CD14-positive monocyte (primary cell): ENCODE measurements around the gene TMEM184A. TPM values are rescaled to one million over a fixed set of nuclear protein-coding genes. Genes with fewer than 3 reads are reported as not detected.
A peak's percentile ranks its signal among the peaks of the same experiment; 100 is the strongest.

Source experiments
- DNase-seq, 3 donors: peaks; one replicate each; pipeline ENCODE4 v3.0.0-alpha.2; 2011 to 2022
- H2AFZ ChIP-seq: 2 replicates; pipeline ENCODE4 v1.6.0; 2012; ENCODE audit warnings: mild to moderate bottlenecking, low read depth, low read length, inconsistent platforms; ENCODE audit not compliant: insufficient read depth, poor library complexity, severe bottlenecking
- H3K27ac ChIP-seq, 2 donors: 1 replicate in 1 of 2; 2 replicates in 1 of 2; pipeline ENCODE4 v1.5.1; 2012 to 2013; ENCODE audit warnings: low read length in 2 of 2, control low read depth in 1 of 2, inconsistent platforms in 1 of 2, low read depth in 1 of 2, mild to moderate bottlenecking in 1 of 2
- H3K27me3 ChIP-seq, 2 donors: one replicate each; pipeline versions ENCODE4 v1.6.0 to v1.6.1; 2011 to 2013; ENCODE audit warnings: low read length in 2 of 2; ENCODE audit not compliant: control insufficient read depth in 2 of 2, insufficient read depth in 2 of 2
- H3K36me3 ChIP-seq, 2 donors: replicated peaks in 1 of 2; 1 replicate in 1 of 2; 2 replicates in 1 of 2; pipeline versions ENCODE4 v1.5.1 to v1.6.1; 2012 to 2013; ENCODE audit warnings: low read length in 2 of 2, control low read depth in 1 of 2, inconsistent platforms in 1 of 2, mild to moderate bottlenecking in 1 of 2; ENCODE audit not compliant: insufficient read depth in 2 of 2, control insufficient read depth in 1 of 2
- H3K4me1 ChIP-seq, 2 donors: 1 replicate in 1 of 2; 2 replicates in 1 of 2; pipeline versions ENCODE4 v1.5.1 to v1.6.1; 2012 to 2013; ENCODE audit warnings: low read length in 2 of 2, control low read depth in 1 of 2, inconsistent platforms in 1 of 2, mild to moderate bottlenecking in 1 of 2, moderate library complexity in 1 of 2; ENCODE audit not compliant: insufficient read depth in 2 of 2, control insufficient read depth in 1 of 2
- H3K4me2 ChIP-seq: replicated peaks from 2 replicates; pipeline ENCODE3; 2012; ENCODE audit warnings: low read length, moderate library complexity, mild to moderate bottlenecking; ENCODE audit not compliant: poor library complexity, severe bottlenecking; ENCODE audit errors: extremely low read depth
- H3K4me3 ChIP-seq, 3 experiments: fragments of 200-600 bp in 1 of 3; sonication (generic) in 1 of 3; replicated peaks in 1 of 3; 1 replicate in 2 of 3; 2 replicates in 1 of 3; pipeline ENCODE4 v1.5.1; 2011 to 2013; ENCODE audit warnings: low read length in 3 of 3, mild to moderate bottlenecking in 3 of 3, control low read depth in 2 of 3, low read depth in 2 of 3, inconsistent platforms in 1 of 3, moderate library complexity in 1 of 3
- H3K79me2 ChIP-seq: 2 replicates; pipeline ENCODE4 v1.6.0; 2012; ENCODE audit warnings: mild to moderate bottlenecking, control low read depth, inconsistent platforms, low read length, moderate library complexity; ENCODE audit not compliant: insufficient read depth
- H3K9ac ChIP-seq: 2 replicates; pipeline ENCODE4 v1.6.0; 2017; ENCODE audit warnings: low read length, mild to moderate bottlenecking; ENCODE audit not compliant: insufficient read depth, poor library complexity, severe bottlenecking
- H3K9me3 ChIP-seq, 2 donors: replicated peaks in 1 of 2; 1 replicate in 1 of 2; 2 replicates in 1 of 2; pipeline versions ENCODE4 v1.5.1 to v1.6.1; 2012 to 2013; ENCODE audit warnings: low read length in 2 of 2, control low read depth in 1 of 2; ENCODE audit not compliant: control insufficient read depth in 1 of 2, insufficient read depth in 1 of 2
- H4K20me1 ChIP-seq: 2 replicates; pipeline ENCODE4 v1.6.0; 2012; ENCODE audit warnings: mild to moderate bottlenecking, low read length, control low read depth, moderate library complexity; ENCODE audit not compliant: insufficient read depth
- H3K27ac Mint-ChIP-seq, 7 donors: one replicate each; pipeline ENCODE4 v1.8.0; 2020; ENCODE audit warnings: mild to moderate bottlenecking in 7 of 7, mixed read lengths in 7 of 7, moderate library complexity in 6 of 7, inconsistent platforms in 2 of 7
- H3K27me3 Mint-ChIP-seq, 3 donors: one replicate each; pipeline ENCODE4 v1.8.0; 2021 to 2022; ENCODE audit warnings: low read depth in 3 of 3, mild to moderate bottlenecking in 3 of 3, mixed read lengths in 3 of 3, moderate library complexity in 3 of 3, inconsistent platforms in 1 of 3
- H3K36me3 Mint-ChIP-seq, 2 donors: one replicate each; pipeline ENCODE4 v1.8.0; 2020; ENCODE audit warnings: mixed read lengths in 2 of 2, inconsistent platforms in 1 of 2, mild to moderate bottlenecking in 1 of 2
- H3K4me1 Mint-ChIP-seq: one replicate; pipeline ENCODE4 v1.8.0; 2020; ENCODE audit warnings: mild to moderate bottlenecking, mixed read lengths
- H3K4me3 Mint-ChIP-seq, 2 donors: one replicate each; pipeline ENCODE4 v1.8.0; 2020; ENCODE audit warnings: mild to moderate bottlenecking in 2 of 2, mixed read lengths in 2 of 2, moderate library complexity in 1 of 2
- H3K9me3 Mint-ChIP-seq, 7 donors: one replicate each; pipeline ENCODE4 v1.8.0; 2020 to 2022; ENCODE audit warnings: mixed read lengths in 7 of 7, mild to moderate bottlenecking in 6 of 7, moderate library complexity in 6 of 7, inconsistent platforms in 2 of 7
- WGBS: methylation state at CpG from one replicate; pipeline ENCODE4 v1.1.5; 2013; ENCODE audit warnings: missing lambda C conversion rate; ENCODE audit not compliant: insufficient coverage; 5-methylcytosine and 5-hydroxymethylcytosine counted together
- intact Hi-C, 2 donors: fragments of 100-400 bp; cut with micrococcal nuclease; formaldehyde crosslinking; loops; one replicate each; pipeline versions ENCODE4 v1.15.0 to v1.15.1; 2023
- polyA plus RNA-seq, 3 donors: library from polyadenylated mRNA; depleted of rRNA in 1 of 3; unstranded in 2 of 3; stranded (reverse) in 1 of 3; fragments of 300-500 nt in 2 of 3; fragments of >200 nt in 1 of 3; fragmentation: Illumina TruSeq in 2 of 3; gene quantifications; 1 replicate in 2 of 3; 2 replicates in 1 of 3; pipeline ENCODE4 v1.2.3, GENCODE V29; 2012 to 2021
- TF ChIP-seq, protein P1 (sequence below): fragments of 200-600 bp; IDR thresholded peaks from one replicate; pipeline ENCODE4 v1.8.0; 2022; ENCODE audit warnings: antibody characterized with exemption, mild to moderate bottlenecking

Gene TMEM184A
- polyA plus RNA-seq, 3 donors = not detected

DNA sequence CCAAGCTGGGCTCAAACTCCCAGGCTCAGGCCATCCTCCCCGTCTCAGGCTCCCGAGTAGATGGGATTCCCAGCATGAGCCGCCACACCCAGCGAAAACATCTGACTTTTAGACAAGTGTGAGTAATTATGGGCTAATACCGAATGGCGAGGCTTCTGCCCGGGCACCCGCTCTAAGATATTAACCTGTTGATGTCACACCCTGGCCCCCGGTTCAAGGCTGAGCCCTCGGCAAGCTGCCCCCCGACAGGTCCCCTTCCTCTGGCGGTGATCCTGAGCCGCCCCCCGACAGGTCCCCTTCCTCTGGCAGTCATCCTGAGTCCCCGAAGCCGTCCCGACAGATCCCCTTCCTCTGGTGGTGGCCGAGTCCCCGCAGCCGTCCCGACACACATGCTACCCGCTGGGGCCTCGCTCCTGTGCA lies 8.6 kb upstream of the TMEM184A start:
- intact Hi-C loops = loop anchor here in 1 of 2 donors (10.0 kb wide), 1 partner anchor 50 kb away; no protein-coding TSS in a partner anchor
- Histone ChIP-seq H3K9me3 (no peaks in the 10 kb centered on the region), H3K4me3 (no peak overlapping the region), H3K27me3 (peaks cover 0 to 2% of the 10 kb centered on the region in 2 donors), H3K9ac (no peak overlapping the region), H3K36me3 (peaks cover 9 to 17% of the 10 kb centered on the region in 2 donors), H3K79me2 (peaks cover 3% of the 10 kb centered on the region), H3K27ac (no peak overlapping the region), H3K4me1 (peaks cover 17 to 25% of the 10 kb centered on the region in 2 donors), H2AFZ (no peak overlapping the region), H3K4me2 (no peak overlapping the region), H4K20me1 (no peaks in the 10 kb centered on the region)
- Mint-ChIP-seq H3K9me3 (peaks cover 0 to 4% (median 0%) of the 10 kb centered on the region in 7 donors), H3K27ac (peak overlapping the region in 1 of 7 donors; percentile 21), H3K36me3 (peaks cover 16 to 35% of the 10 kb centered on the region in 2 donors), H3K4me1 (peaks cover 36% of the 10 kb centered on the region), H3K27me3 (peaks cover 2 to 10% (median 7%) of the 10 kb centered on the region in 3 donors), H3K4me3 (peak overlapping the region in 1 of 2 donors; percentile 64)
- WGBS = 36% methylated on average over 18 of the region's 23 CpGs
- TF ChIP-seq, protein P1, sequence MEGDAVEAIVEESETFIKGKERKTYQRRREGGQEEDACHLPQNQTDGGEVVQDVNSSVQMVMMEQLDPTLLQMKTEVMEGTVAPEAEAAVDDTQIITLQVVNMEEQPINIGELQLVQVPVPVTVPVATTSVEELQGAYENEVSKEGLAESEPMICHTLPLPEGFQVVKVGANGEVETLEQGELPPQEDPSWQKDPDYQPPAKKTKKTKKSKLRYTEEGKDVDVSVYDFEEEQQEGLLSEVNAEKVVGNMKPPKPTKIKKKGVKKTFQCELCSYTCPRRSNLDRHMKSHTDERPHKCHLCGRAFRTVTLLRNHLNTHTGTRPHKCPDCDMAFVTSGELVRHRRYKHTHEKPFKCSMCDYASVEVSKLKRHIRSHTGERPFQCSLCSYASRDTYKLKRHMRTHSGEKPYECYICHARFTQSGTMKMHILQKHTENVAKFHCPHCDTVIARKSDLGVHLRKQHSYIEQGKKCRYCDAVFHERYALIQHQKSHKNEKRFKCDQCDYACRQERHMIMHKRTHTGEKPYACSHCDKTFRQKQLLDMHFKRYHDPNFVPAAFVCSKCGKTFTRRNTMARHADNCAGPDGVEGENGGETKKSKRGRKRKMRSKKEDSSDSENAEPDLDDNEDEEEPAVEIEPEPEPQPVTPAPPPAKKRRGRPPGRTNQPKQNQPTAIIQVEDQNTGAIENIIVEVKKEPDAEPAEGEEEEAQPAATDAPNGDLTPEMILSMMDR = no peak
- peak in 1 of 3 donors; percentile 39 for DNase-seq

DNA sequence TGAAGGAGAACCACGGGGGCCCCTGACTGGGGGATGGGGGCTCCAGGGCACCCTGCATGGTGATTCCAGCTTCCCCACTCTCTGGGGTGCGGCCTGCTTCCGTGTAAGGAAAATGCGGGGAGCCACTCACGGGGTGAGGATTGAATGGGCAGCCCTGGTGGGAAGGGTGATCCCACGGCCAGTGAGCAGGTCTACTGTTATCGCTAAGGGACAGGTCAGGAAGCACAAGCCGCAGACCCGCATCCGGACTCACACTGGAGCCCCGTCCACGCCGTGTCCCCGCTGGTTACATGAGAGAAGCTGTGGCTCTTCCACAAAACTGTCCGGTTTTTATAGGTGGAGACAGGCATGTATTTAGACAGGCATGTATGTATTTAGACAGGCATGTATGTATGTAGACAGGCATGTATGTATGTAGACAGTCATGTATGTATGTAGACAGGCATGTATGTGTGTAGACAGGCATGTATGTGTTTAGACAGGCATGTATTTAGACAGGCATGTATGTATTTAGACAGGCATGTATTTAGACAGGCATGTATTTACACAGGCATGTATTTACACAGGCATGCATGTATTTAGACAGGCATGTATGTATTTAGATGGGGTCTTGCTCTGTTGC lies 8.1 kb upstream of the TMEM184A start:
- peak overlapping the region in 1 of 7 donors; percentile 26 for H3K27ac Mint-ChIP-seq
- 47% methylated on average over 11 of the region's 15 CpGs for WGBS

More for the DNA sequence above, 8.1 kb upstream of the TMEM184A start:
- TF ChIP-seq, protein P1 = no peak
- Histone ChIP-seq H3K79me2 (no peaks in the 10 kb centered on the region), H4K20me1 (no peaks in the 10 kb centered on the region), H2AFZ (no peak overlapping the region), H3K4me3 (no peak overlapping the region), H3K27ac (no peak overlapping the region), H3K27me3 (peaks cover 0 to 2% of the 10 kb centered on the region in 2 donors), H3K9me3 (no peaks in the 10 kb centered on the region), H3K9ac (no peak overlapping the region), H3K36me3 (peaks cover 9 to 17% of the 10 kb centered on the region in 2 donors), H3K4me1 (peaks cover 12 to 20% of the 10 kb centered on the region in 2 donors), H3K4me2 (no peak overlapping the region)
- H3K27me3 Mint-ChIP-seq = peaks cover 2 to 10% (median 7%) of the 10 kb centered on the region in 3 donors
- peak overlapping the region in 1 of 2 donors; percentile 64 for H3K4me3 Mint-ChIP-seq
- intact Hi-C loops = loop anchor here in 1 of 2 donors (10.0 kb wide), 1 partner anchor 49 kb away; no protein-coding TSS in a partner anchor
- peaks cover 0 to 4% (median 0%) of the 10 kb centered on the region in 7 donors for H3K9me3 Mint-ChIP-seq
- DNase-seq = peak in 1 of 3 donors; percentile 15
- peaks cover 31% of the 10 kb centered on the region for H3K4me1 Mint-ChIP-seq
- peaks cover 16 to 35% of the 10 kb centered on the region in 2 donors for H3K36me3 Mint-ChIP-seq
